ENCODE results near the gene MESP1. TPM values are rescaled to one million over a fixed set of nuclear protein-coding genes. Genes with fewer than 3 reads are reported as not detected.

MESP1 gene
- total RNA-seq, 1 experiment from 2014 or later: 0.26 TPM

Other genes starting within 250 kb of the MESP1 start
- gene TICRR, start 175.8 kb downstream of the MESP1 start, total RNA-seq (2014; rRNA removed; shearing (Covaris generic)): 8.6 and 10.5 TPM in 2 replicates
- gene KIF7, start 95.8 kb downstream of the MESP1 start, total RNA-seq (2014; rRNA removed; shearing (Covaris generic)): 13.8 and 14.3 TPM in 2 replicates
- gene PLIN1, start 71.9 kb downstream of the MESP1 start, total RNA-seq (2014; rRNA removed; shearing (Covaris generic)): not detected in 2 replicates
- gene PEX11A, start 60.5 kb downstream of the MESP1 start, total RNA-seq (2014; rRNA removed; shearing (Covaris generic)): 4.8 and 15.0 TPM in 2 replicates
- gene WDR93, start 60.4 kb downstream of the MESP1 start, total RNA-seq (2014; rRNA removed; shearing (Covaris generic)): 0.05 TPM in 1 of 2 replicates, not detected in the other
- gene MESP2, start 25.1 kb upstream of the MESP1 start, total RNA-seq (2014; rRNA removed; shearing (Covaris generic)): not detected in 2 replicates
- 3.2 and 5.1 TPM in 2 replicates for gene ANPEP, start 63.6 kb upstream of the MESP1 start, total RNA-seq (2014; rRNA removed; shearing (Covaris generic))
- gene AP3S2, start 142.7 kb upstream of the MESP1 start, total RNA-seq (2014; rRNA removed; shearing (Covaris generic)): 59.2 and 65.7 TPM in 2 replicates
- 4.0 and 8.2 TPM in 2 replicates for gene ARPIN, start 161.7 kb upstream of the MESP1 start, total RNA-seq (2014; rRNA removed; shearing (Covaris generic))

All from SJSA1 (cell line).